Measurements from ENCODE around the gene CAMKMT. TPM values are rescaled to one million over a fixed set of nuclear protein-coding genes. Genes with fewer than 3 reads are reported as not detected.

CAMKMT gene
- total RNA-seq, 2 experiments from 2014 or later: 11.9 to 13.9 TPM

DNA sequence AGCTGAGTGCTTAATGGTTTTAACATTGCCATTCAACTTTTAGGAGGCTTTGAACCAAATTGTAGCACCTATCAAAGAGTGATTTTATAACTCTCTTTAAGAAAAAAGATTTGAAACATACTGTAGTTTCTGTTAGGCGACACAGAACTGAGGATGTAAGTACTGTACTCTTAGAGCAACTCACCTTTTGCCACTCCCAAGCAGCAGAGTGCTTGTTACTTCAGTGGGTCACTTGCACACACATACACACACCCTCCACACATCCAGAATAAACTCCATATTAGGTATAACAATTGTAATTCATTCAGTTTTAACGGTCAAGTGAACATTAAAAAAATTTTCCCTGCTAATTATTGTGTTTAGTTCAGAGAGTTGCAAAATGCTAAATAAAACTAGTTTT is 118.3 kb downstream of the CAMKMT start:
- intact Hi-C loops (cut with DNase I, micrococcal nuclease): loop anchor here in 1 of 2 experiments (5.0 kb wide), 1 partner anchor 393 kb away; no protein-coding TSS in a partner anchor
- CTCF ChIA-PET: interaction anchor here (0.5 to 2.8 kb wide), 28 partner anchors 10 to 1087 kb away, joined by 3 to 29 read pairs (median 4); partner anchors contain the start of genes CAMKMT, DYNC2LI1 and PREPL
- POLR2A ChIA-PET: interaction anchor here (0.8 to 1.3 kb wide), 2 partner anchors 119 to 162 kb away, joined by 4 to 6 read pairs; partner anchors contain the start of genes CAMKMT and PREPL

DNA sequence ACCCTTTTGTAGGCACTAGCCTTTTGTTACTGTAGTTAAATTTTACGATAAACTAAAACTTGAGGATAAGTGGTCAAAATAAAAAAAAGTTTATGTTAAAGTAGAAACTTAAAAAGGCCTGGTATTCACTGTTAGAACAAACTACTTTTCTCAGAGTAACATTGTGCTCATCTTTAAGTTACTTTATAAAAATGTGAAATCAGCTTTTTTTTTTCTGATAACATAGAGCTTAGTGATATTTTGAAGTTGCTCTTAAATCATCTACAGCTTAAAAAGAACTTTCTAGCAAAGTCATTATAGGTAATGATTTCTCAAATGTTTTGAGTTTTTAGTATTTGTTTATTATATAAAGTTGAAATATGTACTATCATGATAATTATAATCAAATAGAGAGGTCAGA is 125.3 kb downstream of the CAMKMT start:
- CTCF ChIA-PET: no interaction called here
- H3K4me3 ChIP-seq (ENCODE audit: low read length): no peak overlapping the region
- Mint-ChIP-seq H3K4me1 (ENCODE audit: low read depth) (no peaks in the 10 kb centered on the region), H3K4me3 (no peak overlapping the region), H3K27me3 (no peaks in the 10 kb centered on the region), H3K9me3 (no peaks in the 10 kb centered on the region), H3K36me3 (ENCODE audit: low read depth) (peaks cover 4% of the 10 kb centered on the region), H3K27ac (no peak overlapping the region)
- H3K9me3 ChIP-seq (ENCODE audit: control insufficient read depth in 1 of 2, insufficient read depth in 1 of 2, low read length in 2 of 2): no peaks in the 10 kb centered on the region
- ATAC-seq (ENCODE audit: poor library complexity) (no peak), DNase-seq (no peak)
- no peaks in the 10 kb centered on the region for H3K36me3 ChIP-seq (ENCODE audit: insufficient read depth, low read length)
- H3K27ac ChIP-seq (ENCODE audit: low read depth in 1 of 2, low read length in 2 of 2): no peak overlapping the region
- no peak for TF ChIP-seq CTCF (IDR thresholded peaks at IDR 0.05)
- no peaks in the 10 kb centered on the region for H3K4me1 ChIP-seq (ENCODE audit: insufficient read depth, low read length)
- intact Hi-C loops (cut with DNase I, micrococcal nuclease): no loop called here
- POLR2A ChIA-PET: no interaction called here
- H3K27me3 ChIP-seq (ENCODE audit: control insufficient read depth in 1 of 2, insufficient read depth in 2 of 2, low read length in 2 of 2): no peaks in the 10 kb centered on the region

More for the DNA sequence above, 118.3 kb downstream of the CAMKMT start:
- Mint-ChIP-seq H3K27me3 (no peaks in the 10 kb centered on the region), H3K36me3 (ENCODE audit: low read depth) (no peaks in the 10 kb centered on the region), H3K4me3 (no peak overlapping the region), H3K4me1 (ENCODE audit: low read depth) (peaks cover 9% of the 10 kb centered on the region), H3K27ac (no peak overlapping the region), H3K9me3 (no peaks in the 10 kb centered on the region)
- no peak for TF ChIP-seq CTCF (IDR thresholded peaks at IDR 0.05)
- Histone ChIP-seq H3K4me3 (ENCODE audit: low read length) (no peak overlapping the region), H3K27me3 (ENCODE audit: control insufficient read depth in 1 of 2, insufficient read depth in 2 of 2, low read length in 2 of 2) (no peaks in the 10 kb centered on the region), H3K27ac (ENCODE audit: low read depth in 1 of 2, low read length in 2 of 2) (no peak overlapping the region), H3K4me1 (ENCODE audit: insufficient read depth, low read length) (no peaks in the 10 kb centered on the region), H3K36me3 (ENCODE audit: insufficient read depth, low read length) (no peaks in the 10 kb centered on the region), H3K9me3 (ENCODE audit: control insufficient read depth in 1 of 2, insufficient read depth in 1 of 2, low read length in 2 of 2) (no peaks in the 10 kb centered on the region)
- ATAC-seq (ENCODE audit: poor library complexity): no peak
- DNase-seq: no peak

DNA sequence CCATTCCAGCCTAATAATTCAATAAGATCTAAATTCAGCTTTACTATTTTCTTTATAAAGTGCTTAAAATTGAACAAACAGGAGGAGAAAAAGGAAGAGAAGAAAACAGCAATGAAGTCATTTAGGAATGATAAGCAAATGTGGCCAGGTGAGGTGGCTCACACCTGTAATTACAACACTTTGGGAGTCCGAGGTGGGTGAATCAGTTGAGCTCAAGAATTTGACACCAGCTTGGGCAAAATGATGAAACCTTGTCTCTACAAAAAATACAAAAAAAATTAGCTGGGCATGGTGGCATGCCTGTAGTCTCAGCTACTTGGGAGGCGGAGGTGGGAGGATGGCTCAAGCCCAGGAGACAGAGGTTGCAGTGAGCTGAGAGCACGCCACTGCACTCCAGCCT is 129.0 kb downstream of the CAMKMT start:
- no peaks in the 10 kb centered on the region for H3K9me3 Mint-ChIP-seq
- no peak overlapping the region for H3K27ac ChIP-seq (ENCODE audit: low read depth in 1 of 2, low read length in 2 of 2)
- no peak overlapping the region for H3K4me3 Mint-ChIP-seq
- TF ChIP-seq CTCF (IDR thresholded peaks at IDR 0.05): no peak
- H3K27me3 ChIP-seq (ENCODE audit: control insufficient read depth in 1 of 2, insufficient read depth in 2 of 2, low read length in 2 of 2): no peaks in the 10 kb centered on the region
- ATAC-seq (ENCODE audit: poor library complexity) (no peak), DNase-seq (no peak)
- intact Hi-C loops (cut with DNase I, micrococcal nuclease): no loop called here
- H3K27ac Mint-ChIP-seq: no peak overlapping the region
- no peaks in the 10 kb centered on the region for H3K4me1 Mint-ChIP-seq (ENCODE audit: low read depth)
- ChIA-PET CTCF (interaction anchor here (2.1 kb wide), 1 partner anchor 12 kb away, joined by 13 read pairs; no protein-coding TSS in a partner anchor), POLR2A (no interaction called here)
- H3K4me1 ChIP-seq (ENCODE audit: insufficient read depth, low read length): no peaks in the 10 kb centered on the region
- H3K9me3 ChIP-seq (ENCODE audit: control insufficient read depth in 1 of 2, insufficient read depth in 1 of 2, low read length in 2 of 2): no peaks in the 10 kb centered on the region
- no peaks in the 10 kb centered on the region for H3K27me3 Mint-ChIP-seq
- H3K36me3 ChIP-seq (ENCODE audit: insufficient read depth, low read length): no peaks in the 10 kb centered on the region
- peaks cover 4% of the 10 kb centered on the region for H3K36me3 Mint-ChIP-seq (ENCODE audit: low read depth)
- no peak overlapping the region for H3K4me3 ChIP-seq (ENCODE audit: low read length)
